Astrocyte (in vitro differentiated cells and primary cell): ENCODE data around the gene CKS1B.

ENCODE experiments used
- CTCF ChIP-seq: IDR thresholded peaks from 2 replicates; pipeline ENCODE4 v1.5.1; 2011; ENCODE audit warnings: low read depth, mild to moderate bottlenecking, inconsistent platforms, low read length, moderate library complexity; ENCODE audit not compliant: insufficient read depth
- EZH2 ChIP-seq: IDR thresholded peaks from 2 replicates; pipeline ENCODE4 v1.6.1; 2012; ENCODE audit warnings: mild to moderate bottlenecking, low read length, inconsistent platforms; ENCODE audit not compliant: insufficient read depth

- no peak for TF ChIP-seq CTCF
- TF ChIP-seq EZH2 = no peak
These were observed 22.7 kb downstream of the CKS1B start for GRCh38 chr1:154996966-154997701.
